Placental pericyte (primary cell): ENCODE results near the gene SLC35B3. TPM values are rescaled to one million over a fixed set of nuclear protein-coding genes. Genes with fewer than 3 reads are reported as not detected.

Source experiments
- total RNA-seq: library from RNA; depleted of rRNA; stranded (reverse); fragments of >200 nt; gene quantifications from 2 replicates; pipeline ENCODE4 v1.2.3, GENCODE V29; 2012

Gene SLC35B3
- total RNA-seq, result 16.9 and 25.1 TPM in 2 replicates

GRCh38 chr6:8435093-8435844 is at the start of gene SLC35B3:
Gene SLC35B3 (minus strand): TSS chr6:8435545.

